ENCODE results near the gene PGP.

Gene PGP

DNA sequence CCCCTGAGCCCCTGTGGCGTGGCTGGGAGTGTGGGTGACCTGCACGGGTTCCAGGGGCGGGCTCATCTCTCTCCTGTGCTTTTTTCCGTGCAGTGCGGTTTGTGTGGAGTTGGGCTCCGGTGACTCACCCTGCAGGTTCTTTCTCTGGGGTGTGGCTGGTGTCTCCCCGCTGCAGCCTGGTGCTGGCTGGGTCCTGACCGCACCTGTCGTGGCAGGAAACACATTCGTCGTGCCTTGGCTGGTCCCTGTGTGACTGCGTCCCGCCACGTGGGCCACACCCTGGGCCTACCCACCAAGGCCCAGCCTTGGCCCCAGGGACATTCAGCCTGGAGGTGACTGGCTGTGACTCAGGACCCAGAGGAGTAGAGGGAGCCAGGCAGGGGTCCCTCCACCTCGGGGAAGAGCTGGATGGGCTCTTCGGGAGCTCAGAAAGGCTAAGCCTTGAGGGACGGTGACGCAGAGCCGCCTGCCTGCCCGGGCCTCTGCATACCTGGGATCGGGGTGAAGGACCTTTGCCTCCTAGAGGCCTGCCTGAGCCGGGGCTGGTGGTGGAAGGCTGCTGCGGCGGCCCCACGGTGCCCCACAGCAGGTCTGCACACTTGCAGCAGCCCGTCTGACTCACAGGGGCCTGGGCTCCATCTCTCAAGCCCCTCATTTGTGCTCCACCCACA is 51.3 kb downstream of the PGP start:
- H3K27ac ChIP-seq: peak overlapping the region; percentile 100
- DNase-seq (ENCODE audit: low spot score): peak; percentile 86
- CTCF ChIA-PET: interaction anchor here (0.6 to 0.8 kb wide), 4 partner anchors 9 to 31 kb away, joined by 3 to 4 read pairs (median 4); no protein-coding TSS in a partner anchor
- POLR2A ChIA-PET (ENCODE audit: low non-redundant PET): interaction anchor here (0.7 to 1.0 kb wide), 2 partner anchors 8 to 31 kb away, joined by 4 to 14 read pairs; partner anchors contain the start of gene TRAF7
- TF ChIP-seq, protein P1, sequence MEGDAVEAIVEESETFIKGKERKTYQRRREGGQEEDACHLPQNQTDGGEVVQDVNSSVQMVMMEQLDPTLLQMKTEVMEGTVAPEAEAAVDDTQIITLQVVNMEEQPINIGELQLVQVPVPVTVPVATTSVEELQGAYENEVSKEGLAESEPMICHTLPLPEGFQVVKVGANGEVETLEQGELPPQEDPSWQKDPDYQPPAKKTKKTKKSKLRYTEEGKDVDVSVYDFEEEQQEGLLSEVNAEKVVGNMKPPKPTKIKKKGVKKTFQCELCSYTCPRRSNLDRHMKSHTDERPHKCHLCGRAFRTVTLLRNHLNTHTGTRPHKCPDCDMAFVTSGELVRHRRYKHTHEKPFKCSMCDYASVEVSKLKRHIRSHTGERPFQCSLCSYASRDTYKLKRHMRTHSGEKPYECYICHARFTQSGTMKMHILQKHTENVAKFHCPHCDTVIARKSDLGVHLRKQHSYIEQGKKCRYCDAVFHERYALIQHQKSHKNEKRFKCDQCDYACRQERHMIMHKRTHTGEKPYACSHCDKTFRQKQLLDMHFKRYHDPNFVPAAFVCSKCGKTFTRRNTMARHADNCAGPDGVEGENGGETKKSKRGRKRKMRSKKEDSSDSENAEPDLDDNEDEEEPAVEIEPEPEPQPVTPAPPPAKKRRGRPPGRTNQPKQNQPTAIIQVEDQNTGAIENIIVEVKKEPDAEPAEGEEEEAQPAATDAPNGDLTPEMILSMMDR (conservative IDR thresholded peaks at IDR 0.05; ENCODE audit: low read depth): no peak

DNA sequence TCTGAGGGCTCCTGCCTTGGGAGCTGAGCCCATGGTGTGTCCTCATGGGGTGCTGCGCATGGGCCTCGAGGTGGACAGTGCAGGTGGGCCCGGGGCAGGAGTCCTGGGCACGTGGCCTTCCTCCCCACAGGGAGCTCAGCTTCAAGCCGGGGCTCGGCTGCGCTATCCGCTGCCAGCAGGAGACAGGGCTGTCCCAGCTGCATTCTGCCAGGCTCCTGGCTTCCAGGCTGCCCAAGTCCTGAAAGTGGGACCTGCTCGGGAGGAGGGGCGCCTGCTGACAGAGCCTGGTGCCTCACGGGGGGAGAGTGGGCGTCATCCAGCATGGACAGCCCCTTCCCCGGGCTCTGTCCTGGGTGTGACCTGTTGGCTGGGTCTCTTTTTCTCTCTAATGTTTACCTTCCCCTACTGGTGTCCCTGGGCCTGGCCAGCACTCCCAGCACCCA is 51.9 kb downstream of the PGP start:
- ChIA-PET CTCF (interaction anchor here (0.6 to 0.7 kb wide), 2 partner anchors 12 to 14 kb away, joined by 3 read pairs; no protein-coding TSS in a partner anchor), POLR2A (ENCODE audit: low non-redundant PET) (interaction anchor here (0.6 to 1.1 kb wide), 2 partner anchors 9 to 51 kb away, joined by 3 to 4 read pairs; no protein-coding TSS in a partner anchor)
- DNase-seq (ENCODE audit: low spot score): no peak
- peak overlapping the region; percentile 100 for H3K27ac ChIP-seq
- TF ChIP-seq, protein P1 (conservative IDR thresholded peaks at IDR 0.05; ENCODE audit: low read depth): no peak

DNA sequence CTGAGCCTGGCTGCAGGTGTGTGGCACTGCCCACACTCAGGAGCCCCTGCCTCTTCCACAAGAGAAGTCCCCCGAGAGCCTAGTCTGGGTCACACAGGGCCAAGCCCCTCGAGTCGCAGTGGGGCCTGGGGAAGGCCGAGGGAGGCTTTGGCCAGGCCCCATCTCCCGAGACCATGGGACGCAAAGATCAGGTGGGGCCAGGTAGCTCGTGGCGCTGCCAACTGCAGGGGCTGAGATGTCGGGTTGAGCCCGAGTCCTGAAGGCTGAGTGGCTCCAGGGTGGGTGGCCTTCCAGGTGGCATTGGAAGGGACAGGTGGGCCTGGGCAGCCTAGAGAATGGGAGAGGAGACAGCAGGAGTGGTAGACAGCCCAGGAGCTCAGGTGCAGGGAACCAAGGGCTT is 52.7 kb downstream of the PGP start:
- TF ChIP-seq, protein P1 (conservative IDR thresholded peaks at IDR 0.05; ENCODE audit: low read depth): no peak
- CTCF ChIA-PET: interaction anchor here (0.6 to 1.0 kb wide), 3 partner anchors 8 to 262 kb away, joined by 3 to 4 read pairs (median 4); partner anchors contain the start of gene MLST8
- POLR2A ChIA-PET (ENCODE audit: low non-redundant PET): interaction anchor here (0.6 to 1.1 kb wide), 3 partner anchors 8 to 52 kb away, joined by 3 to 4 read pairs (median 3); no protein-coding TSS in a partner anchor
- H3K27ac ChIP-seq: peak overlapping the region; percentile 100
- no peak for DNase-seq (ENCODE audit: low spot score)
